ENCODE results near the gene ADAD2. TPM values are rescaled to one million over a fixed set of nuclear protein-coding genes. Genes with fewer than 3 reads are reported as not detected.

ADAD2 gene
- total RNA-seq, 2 experiments from 2014 or later: 0.18 TPM; not detected in 1

DNA sequence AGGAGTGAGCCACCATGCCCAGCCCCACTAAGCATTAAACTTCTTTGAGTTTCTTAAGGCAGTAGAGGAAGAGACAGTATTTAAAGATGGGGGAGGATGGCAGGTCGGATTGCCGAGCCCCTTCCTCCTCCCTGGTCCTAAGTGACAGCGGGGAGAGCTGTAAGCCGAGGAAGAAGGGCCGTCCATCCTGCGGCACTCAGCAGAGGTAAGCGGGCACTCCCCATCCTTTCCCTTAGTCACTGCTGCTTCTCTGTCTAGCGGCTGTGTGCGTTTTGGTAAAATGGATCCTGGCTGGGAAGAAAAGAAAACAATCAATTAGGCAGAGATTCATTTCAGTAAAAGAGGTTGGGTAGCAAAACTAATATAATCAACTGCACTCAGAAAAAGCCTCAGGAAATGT, 31.9 kb upstream of the ADAD2 start:
- Mint-ChIP-seq H3K4me3 (no peak overlapping the region), H3K27ac (no peak overlapping the region), H3K4me1 (ENCODE audit: low read depth) (no peaks in the 10 kb centered on the region), H3K27me3 (ENCODE audit: low read depth) (peaks cover 44% of the 10 kb centered on the region), H3K36me3 (ENCODE audit: low read depth) (no peaks in the 10 kb centered on the region), H3K9me3 (ENCODE audit: insufficient read depth) (no peaks in the 10 kb centered on the region)
- ATAC-seq (no peak), DNase-seq (no peak)
- ChIA-PET CTCF (no interaction called here), POLR2A (no interaction called here)

DNA sequence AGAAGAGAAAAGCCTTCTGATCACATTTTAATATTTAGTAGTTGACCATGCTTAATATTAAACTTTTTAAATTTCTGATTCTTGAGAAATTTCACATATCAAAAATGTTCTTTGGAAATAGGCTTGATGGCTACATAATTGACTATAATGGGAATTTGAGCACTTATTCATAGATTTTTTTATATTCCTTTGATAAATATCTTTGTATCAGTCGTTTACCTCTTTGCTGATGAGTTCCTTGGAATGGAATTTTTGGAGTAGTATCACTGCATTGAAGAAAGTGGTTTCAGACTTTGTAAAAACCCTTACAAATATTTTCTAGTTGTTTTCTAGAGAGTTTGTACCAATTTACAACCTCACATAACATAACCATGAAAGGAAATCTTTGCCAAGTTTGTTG, 31.2 kb upstream of the ADAD2 start:
- Mint-ChIP-seq H3K4me3 (no peak overlapping the region), H3K36me3 (ENCODE audit: low read depth) (no peaks in the 10 kb centered on the region), H3K27ac (no peak overlapping the region), H3K4me1 (ENCODE audit: low read depth) (no peaks in the 10 kb centered on the region), H3K9me3 (ENCODE audit: insufficient read depth) (no peaks in the 10 kb centered on the region), H3K27me3 (ENCODE audit: low read depth) (peaks cover 48% of the 10 kb centered on the region)
- no peak for DNase-seq
- ChIA-PET CTCF (interaction anchor here (1.3 kb wide), 1 partner anchor 17 kb away, joined by 3 read pairs; no protein-coding TSS in a partner anchor), POLR2A (interaction anchor here (0.5 kb wide), 1 partner anchor 389 kb away, joined by 3 read pairs; no protein-coding TSS in a partner anchor)
- ATAC-seq: no peak

DNA sequence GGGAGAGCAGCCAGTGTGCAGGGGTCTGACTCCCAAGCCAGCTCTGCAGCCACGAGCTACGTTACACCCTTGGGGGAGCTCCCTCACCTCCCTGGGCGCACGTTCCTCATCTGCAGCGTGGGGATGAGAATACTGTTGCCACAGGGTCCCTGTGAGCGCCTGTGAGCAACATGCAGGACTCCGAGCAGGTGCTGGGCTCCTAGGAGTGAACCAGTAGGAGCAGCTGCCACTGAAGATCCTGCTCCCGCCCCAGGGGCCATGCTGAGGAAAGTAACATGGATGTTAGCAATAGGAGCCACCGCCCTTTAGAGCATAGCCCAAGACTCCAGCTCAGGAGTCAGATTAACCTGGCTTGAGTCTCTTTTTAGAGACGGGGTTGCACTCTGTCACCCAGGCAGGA, 29.9 kb upstream of the ADAD2 start:
- CTCF ChIA-PET: no interaction called here
- ATAC-seq (no peak), DNase-seq (no peak)
- H3K36me3 Mint-ChIP-seq (ENCODE audit: low read depth): no peaks in the 10 kb centered on the region
- POLR2A ChIA-PET: no interaction called here
- no peaks in the 10 kb centered on the region for H3K4me1 Mint-ChIP-seq (ENCODE audit: low read depth)
- H3K4me3 Mint-ChIP-seq: no peak overlapping the region
- H3K9me3 Mint-ChIP-seq (ENCODE audit: insufficient read depth): no peaks in the 10 kb centered on the region
- no peak overlapping the region for H3K27ac Mint-ChIP-seq
- H3K27me3 Mint-ChIP-seq (ENCODE audit: low read depth): peaks cover 47% of the 10 kb centered on the region

DNA sequence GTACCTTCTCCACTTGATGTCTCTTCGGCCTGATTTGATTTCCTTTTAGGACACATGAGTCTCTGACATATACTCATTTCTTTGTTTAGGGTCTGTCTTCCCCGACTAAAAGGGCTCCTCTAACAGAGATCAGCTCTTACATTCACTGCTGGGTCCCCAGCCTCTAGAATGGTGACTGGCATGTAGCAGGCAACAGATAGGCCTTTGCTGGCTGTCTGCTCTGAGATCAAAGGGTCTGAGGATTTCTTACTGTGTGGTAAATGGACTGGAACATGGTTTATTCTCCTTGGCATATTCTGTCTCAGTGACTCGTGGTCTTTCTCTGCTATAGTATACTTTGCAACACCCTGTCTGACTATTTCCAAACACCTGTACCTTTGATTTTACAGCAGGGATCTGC, 29.2 kb upstream of the ADAD2 start:
- Mint-ChIP-seq H3K27ac (no peak overlapping the region), H3K36me3 (ENCODE audit: low read depth) (no peaks in the 10 kb centered on the region), H3K9me3 (ENCODE audit: insufficient read depth) (no peaks in the 10 kb centered on the region), H3K4me3 (no peak overlapping the region), H3K4me1 (ENCODE audit: low read depth) (no peaks in the 10 kb centered on the region), H3K27me3 (ENCODE audit: low read depth) (peaks cover 46% of the 10 kb centered on the region)
- ChIA-PET CTCF (no interaction called here), POLR2A (no interaction called here)
- DNase-seq (no peak), ATAC-seq (no peak)

DNA sequence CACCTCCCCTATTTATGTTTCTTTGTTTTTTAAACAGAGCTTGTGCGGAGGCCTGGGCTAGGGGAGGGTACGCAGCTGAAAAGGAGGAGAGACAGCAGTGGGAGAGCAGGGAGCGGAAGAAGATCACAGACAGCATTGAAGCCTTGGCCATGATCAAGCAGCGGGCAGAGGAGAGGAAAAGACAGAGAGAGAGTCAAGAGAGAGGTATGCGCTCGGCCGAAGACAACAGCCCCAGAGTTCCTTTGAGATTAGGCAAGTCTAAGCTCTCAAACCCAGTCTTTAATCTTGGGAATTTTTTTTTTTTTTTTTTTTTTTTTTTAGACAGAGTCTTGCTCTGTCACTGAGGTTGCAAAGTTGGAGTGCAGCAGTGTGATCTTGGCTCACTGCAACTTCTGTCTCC, 25.2 kb upstream of the ADAD2 start:
- H3K4me3 Mint-ChIP-seq: no peak overlapping the region
- no peaks in the 10 kb centered on the region for H3K36me3 Mint-ChIP-seq (ENCODE audit: low read depth)
- no peaks in the 10 kb centered on the region for H3K9me3 Mint-ChIP-seq (ENCODE audit: insufficient read depth)
- ATAC-seq (no peak), DNase-seq (no peak)
- CTCF ChIA-PET: no interaction called here
- H3K27me3 Mint-ChIP-seq (ENCODE audit: low read depth): peaks cover 27% of the 10 kb centered on the region
- no peaks in the 10 kb centered on the region for H3K4me1 Mint-ChIP-seq (ENCODE audit: low read depth)
- POLR2A ChIA-PET: no interaction called here
- no peak overlapping the region for H3K27ac Mint-ChIP-seq

DNA sequence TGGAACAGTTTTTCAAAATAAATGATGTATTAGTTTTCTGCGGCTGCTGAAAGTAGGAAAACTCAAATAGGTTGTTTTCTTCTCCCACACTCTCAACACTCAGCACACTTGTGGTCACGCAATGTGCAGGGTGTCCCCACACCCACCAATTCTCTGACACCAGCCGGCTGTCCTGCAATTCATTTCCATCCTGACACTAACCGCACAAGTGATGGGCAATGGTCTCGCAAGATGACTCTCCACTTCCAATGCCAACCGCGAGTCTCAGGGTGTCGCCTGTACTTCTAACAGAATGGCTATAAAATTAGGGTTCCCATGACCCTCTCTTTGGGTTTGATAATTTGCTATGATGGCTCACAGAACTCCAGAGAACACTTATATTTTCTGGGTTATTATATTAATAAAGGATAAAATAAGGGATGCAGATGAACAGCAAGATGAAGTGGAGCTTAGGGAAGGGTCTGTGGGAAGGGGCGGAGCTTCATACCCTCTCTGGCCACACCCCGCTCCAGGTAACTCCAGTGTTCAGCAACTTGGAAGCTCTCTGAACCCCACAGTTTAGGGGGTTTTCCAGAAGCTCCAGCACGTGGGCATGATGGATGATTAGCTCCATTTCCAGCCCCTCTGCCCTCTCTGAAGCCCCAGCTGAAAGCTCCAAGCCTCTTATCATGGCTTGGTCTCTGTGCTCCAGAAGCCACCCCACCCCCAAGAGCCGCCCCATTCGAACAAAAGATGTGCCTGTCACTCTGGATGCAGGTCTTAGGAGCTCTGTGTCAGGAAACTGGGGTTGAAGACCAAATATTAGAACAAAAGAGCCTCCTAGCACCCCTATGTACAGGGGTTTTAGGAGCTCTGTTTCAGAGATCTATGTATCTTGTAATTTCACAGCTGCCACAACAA, 23.9 kb upstream of the ADAD2 start:
- CTCF ChIA-PET: interaction anchor here (1.0 to 2.2 kb wide), 4 partner anchors 9 to 101 kb away, joined by 3 to 8 read pairs (median 6); no protein-coding TSS in a partner anchor
- ATAC-seq: no peak
- POLR2A ChIA-PET: interaction anchor here (0.5 kb wide), 1 partner anchor 12 kb away, joined by 3 read pairs; no protein-coding TSS in a partner anchor
- Mint-ChIP-seq H3K4me3 (no peak overlapping the region), H3K27me3 (ENCODE audit: low read depth) (peaks cover 22% of the 10 kb centered on the region), H3K27ac (no peak overlapping the region), H3K4me1 (ENCODE audit: low read depth) (no peaks in the 10 kb centered on the region), H3K36me3 (ENCODE audit: low read depth) (no peaks in the 10 kb centered on the region), H3K9me3 (ENCODE audit: insufficient read depth) (no peaks in the 10 kb centered on the region)
- DNase-seq: no peak

DNA sequence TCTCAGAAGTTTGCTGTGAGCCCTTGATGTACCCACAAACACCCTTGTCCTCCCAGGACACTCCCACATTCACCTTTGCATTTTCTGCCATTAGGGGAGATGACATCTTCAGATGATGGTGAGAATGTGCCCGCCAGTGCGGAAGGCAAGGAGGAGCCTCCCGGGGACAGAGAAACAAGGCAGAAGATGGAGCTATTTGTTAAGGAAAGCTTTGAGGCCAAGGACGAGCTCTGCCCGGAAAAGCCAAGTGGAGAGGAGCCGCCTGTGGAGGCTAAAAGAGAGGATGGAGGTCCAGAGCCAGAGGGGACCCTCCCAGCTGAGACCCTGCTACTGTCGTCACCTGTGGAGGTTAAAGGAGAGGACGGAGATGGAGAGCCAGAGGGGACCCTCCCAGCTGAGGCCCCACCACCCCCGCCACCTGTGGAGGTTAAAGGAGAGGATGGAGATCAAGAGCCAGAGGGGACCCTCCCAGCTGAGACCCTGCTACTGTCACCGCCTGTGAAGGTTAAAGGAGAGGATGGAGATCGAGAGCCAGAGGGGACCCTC, 21.1 kb upstream of the ADAD2 start:
- ChIA-PET CTCF (interaction anchor here (0.9 to 3.0 kb wide), 5 partner anchors 17 to 104 kb away, joined by 4 to 15 read pairs (median 9); partner anchors contain the start of gene TAF1C), POLR2A (no interaction called here)
- Mint-ChIP-seq H3K27me3 (ENCODE audit: low read depth) (peaks cover 15% of the 10 kb centered on the region), H3K4me1 (ENCODE audit: low read depth) (no peaks in the 10 kb centered on the region), H3K4me3 (no peak overlapping the region), H3K36me3 (ENCODE audit: low read depth) (no peaks in the 10 kb centered on the region), H3K9me3 (ENCODE audit: insufficient read depth) (no peaks in the 10 kb centered on the region), H3K27ac (no peak overlapping the region)
- DNase-seq: no peak
- no peak for ATAC-seq

DNA sequence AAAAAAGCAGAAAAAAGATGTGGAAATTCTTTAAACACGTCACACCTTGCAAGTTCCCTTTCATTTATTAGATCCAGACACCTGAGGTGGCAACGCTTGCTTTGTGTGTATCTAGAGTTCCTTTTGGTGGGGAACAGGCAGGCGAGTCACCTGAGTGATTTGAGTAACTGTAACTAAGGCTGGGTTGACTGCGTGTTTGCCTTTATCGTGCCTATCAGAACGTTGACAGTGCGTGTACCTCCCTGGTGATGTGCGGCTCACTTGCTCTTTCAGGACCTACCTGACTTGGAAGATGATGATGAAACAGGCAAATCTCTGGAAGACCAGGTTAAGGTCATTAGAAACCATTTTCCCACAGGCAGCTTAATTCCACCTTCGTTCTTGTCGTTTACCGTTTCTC, 16.6 kb upstream of the ADAD2 start:
- CTCF ChIA-PET: interaction anchor here (1.3 to 6.0 kb wide), 14 partner anchors 12 to 220 kb away, joined by 4 to 95 read pairs (median 6); partner anchors contain the start of genes MBTPS1 and TAF1C
- Mint-ChIP-seq H3K4me1 (ENCODE audit: low read depth) (peaks cover 4% of the 10 kb centered on the region), H3K9me3 (ENCODE audit: insufficient read depth) (no peaks in the 10 kb centered on the region), H3K4me3 (no peak overlapping the region), H3K27me3 (ENCODE audit: low read depth) (peaks cover 5% of the 10 kb centered on the region), H3K27ac (no peak overlapping the region), H3K36me3 (ENCODE audit: low read depth) (peaks cover 5% of the 10 kb centered on the region)
- no peak for ATAC-seq
- DNase-seq: no peak
- POLR2A ChIA-PET: no interaction called here

DNA sequence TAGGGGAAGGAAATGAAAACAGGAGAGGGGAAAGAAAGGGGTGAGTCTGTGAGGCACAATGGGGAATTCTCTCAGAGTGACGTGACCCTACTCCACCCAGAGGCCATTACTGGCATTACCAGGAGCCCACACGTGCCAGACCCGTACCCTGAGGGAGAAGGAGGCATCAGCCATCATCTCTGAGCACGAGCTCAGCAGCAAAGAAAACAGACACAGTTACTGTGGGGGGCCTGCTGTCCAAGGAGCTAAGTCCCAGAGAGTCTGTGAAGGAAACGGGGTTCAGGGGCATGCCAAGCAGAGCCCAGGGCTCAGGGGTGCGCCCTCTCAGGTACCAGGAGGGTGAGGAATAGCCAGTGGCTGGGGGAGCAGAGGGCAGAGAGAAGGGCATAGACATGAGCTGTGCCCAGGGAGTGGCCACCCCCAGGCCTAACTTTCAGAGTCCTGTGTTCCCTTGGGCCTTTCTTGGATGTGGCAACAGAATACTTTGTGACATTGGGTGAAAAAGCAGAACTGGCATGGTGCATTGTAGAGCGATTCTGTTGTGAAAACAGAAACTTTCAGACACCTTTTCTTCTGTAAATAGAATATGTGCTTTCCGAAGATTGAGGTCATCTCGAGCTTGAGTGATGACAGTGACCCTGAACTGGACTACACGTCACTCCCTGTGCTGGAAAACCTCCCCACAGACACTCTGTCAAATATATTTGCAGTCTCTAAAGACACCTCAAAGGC, 15.4 kb upstream of the ADAD2 start:
- ATAC-seq (peak; percentile 93), DNase-seq (peak; percentile 74)
- H3K27ac Mint-ChIP-seq: no peak overlapping the region
- ChIA-PET POLR2A (no interaction called here), CTCF (interaction anchor here (0.6 to 6.0 kb wide), 24 partner anchors 9 to 221 kb away, joined by 3 to 95 read pairs (median 5); partner anchors contain the start of genes MBTPS1 and TAF1C)
- peaks cover 3% of the 10 kb centered on the region for H3K27me3 Mint-ChIP-seq (ENCODE audit: low read depth)
- H3K4me3 Mint-ChIP-seq: no peak overlapping the region
- no peaks in the 10 kb centered on the region for H3K9me3 Mint-ChIP-seq (ENCODE audit: insufficient read depth)
- peaks cover 4% of the 10 kb centered on the region for H3K4me1 Mint-ChIP-seq (ENCODE audit: low read depth)
- peaks cover 5% of the 10 kb centered on the region for H3K36me3 Mint-ChIP-seq (ENCODE audit: low read depth)

DNA sequence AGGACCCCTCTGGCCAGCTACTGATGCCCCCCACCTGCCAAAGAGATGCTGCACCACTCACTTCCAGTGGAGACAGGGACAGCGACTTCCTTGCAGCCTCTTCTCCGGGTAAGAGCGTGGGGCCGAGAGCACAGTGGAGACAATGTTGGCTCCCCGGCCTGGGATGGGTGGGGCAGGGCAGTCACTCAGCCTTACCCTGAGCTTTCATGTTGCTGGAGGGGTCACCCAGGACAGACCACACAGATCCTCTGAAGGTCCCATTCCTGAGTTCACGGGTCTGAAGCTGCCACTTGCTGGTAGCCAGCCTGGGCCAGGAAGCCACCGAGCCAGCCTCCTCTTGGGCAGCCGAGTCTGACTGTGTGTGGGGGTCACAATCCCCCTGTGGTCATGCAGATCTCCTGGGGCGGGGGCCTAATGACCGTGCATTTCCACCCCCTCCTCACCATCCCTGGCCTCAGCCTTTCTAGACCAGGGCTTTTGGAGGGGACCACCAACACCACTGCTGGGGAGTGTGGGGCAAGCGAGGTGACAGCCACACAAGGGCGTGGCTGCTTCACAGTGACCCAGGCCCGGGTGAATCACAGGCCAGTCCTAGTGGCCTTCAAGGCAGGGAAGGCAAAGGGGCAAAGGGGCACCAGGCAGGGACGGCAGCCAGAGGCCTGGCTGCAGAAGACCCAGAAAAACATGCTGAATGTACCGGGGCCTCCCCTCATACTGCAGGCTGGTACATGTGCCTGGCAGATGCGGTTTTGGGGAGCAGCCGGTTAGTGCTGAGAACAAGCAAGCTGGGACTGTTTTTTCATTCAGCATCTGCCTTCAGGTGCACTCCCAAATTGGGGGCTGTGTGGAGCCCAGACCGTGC, 14.5 kb upstream of the ADAD2 start:
- no peak for ATAC-seq
- no peak overlapping the region for H3K27ac Mint-ChIP-seq
- no peak overlapping the region for H3K4me3 Mint-ChIP-seq
- no peaks in the 10 kb centered on the region for H3K9me3 Mint-ChIP-seq (ENCODE audit: insufficient read depth)
- ChIA-PET CTCF (interaction anchor here (0.6 to 6.0 kb wide), 22 partner anchors 9 to 220 kb away, joined by 3 to 95 read pairs (median 4); partner anchors contain the start of genes MBTPS1 and TAF1C), POLR2A (interaction anchor here (1.2 to 1.3 kb wide), 2 partner anchors 10 to 72 kb away, joined by 4 to 5 read pairs; partner anchors contain the start of gene TAF1C)
- H3K36me3 Mint-ChIP-seq (ENCODE audit: low read depth): peaks cover 7% of the 10 kb centered on the region
- DNase-seq: no peak
- H3K4me1 Mint-ChIP-seq (ENCODE audit: low read depth): peaks cover 4% of the 10 kb centered on the region
- H3K27me3 Mint-ChIP-seq (ENCODE audit: low read depth): peaks cover 3% of the 10 kb centered on the region

DNA sequence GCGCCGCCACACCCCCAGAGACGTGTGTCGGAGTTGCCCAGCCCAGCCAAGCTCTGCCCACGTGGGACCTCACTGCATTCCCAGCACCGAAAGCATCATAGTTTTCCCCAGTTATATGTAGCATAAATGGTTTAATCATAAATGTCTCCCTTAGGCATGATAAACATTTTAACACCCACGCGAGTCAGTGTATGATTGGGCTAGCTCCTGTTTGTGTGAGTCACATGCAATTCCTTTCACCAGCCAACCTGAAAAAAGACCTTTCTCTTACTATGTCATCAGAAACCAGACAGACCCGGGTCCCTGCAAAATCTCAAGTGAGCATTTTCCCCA, 13.2 kb upstream of the ADAD2 start:
- POLR2A ChIA-PET: interaction anchor here (1.2 to 1.3 kb wide), 2 partner anchors 9 to 73 kb away, joined by 4 to 5 read pairs; partner anchors contain the start of gene TAF1C
- ATAC-seq (no peak), DNase-seq (no peak)

More for the DNA sequence above, 13.2 kb upstream of the ADAD2 start:
- CTCF ChIA-PET: interaction anchor here (0.9 to 6.0 kb wide), 4 partner anchors 9 to 90 kb away, joined by 3 to 95 read pairs (median 7); partner anchors contain the start of gene TAF1C
- Mint-ChIP-seq H3K4me3 (no peak overlapping the region), H3K27me3 (ENCODE audit: low read depth) (peaks cover 3% of the 10 kb centered on the region), H3K36me3 (ENCODE audit: low read depth) (peaks cover 10% of the 10 kb centered on the region), H3K4me1 (ENCODE audit: low read depth) (peaks cover 4% of the 10 kb centered on the region), H3K27ac (no peak overlapping the region), H3K9me3 (ENCODE audit: insufficient read depth) (no peaks in the 10 kb centered on the region)

Data from activated CD8-positive, alpha-beta T cell treated with anti-CD3 and anti-CD28 coated beads, Interleukin-2, amount 10 ng/mL, durations not matched to agents 7 days and 5 days (primary cell).